ENCODE data around the gene MDM4.
"Not testable (repeated sequence)": the region's sequence is repeated elsewhere in the genome, so short reads cannot be mapped to it uniquely, and the experiment has no call there.

MDM4 gene

DNA sequence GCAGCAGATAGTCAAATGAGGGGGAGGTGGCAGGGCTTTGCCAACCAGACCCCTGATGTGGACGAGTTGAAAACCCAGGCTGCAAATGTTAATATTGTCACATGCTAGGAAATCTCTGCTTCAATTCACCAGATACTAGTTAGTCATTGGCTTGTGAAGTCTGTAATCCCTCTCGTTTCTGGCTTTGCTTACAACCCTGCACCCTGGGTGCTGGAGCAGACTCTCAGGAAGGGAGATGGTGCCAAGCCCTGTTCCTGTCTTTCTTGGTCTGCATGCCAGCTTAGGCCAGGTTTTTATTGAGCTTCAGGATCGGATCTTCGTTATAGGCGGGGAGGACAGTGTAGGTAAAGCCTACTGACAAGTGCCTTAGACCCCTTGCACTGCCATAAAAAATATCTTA lies 53.3 kb downstream of the MDM4 start:
- no CpG with 5 or more reads among the region's 5 CpGs for WGBS, 2 donors (ENCODE audit: extremely low coverage in 2 of 2, insufficient read length in 2 of 2, insufficient replicate concordance in 1 of 2)
- no peak overlapping the region for H3K9ac ChIP-seq (ENCODE audit: low read depth, low read length, poor library complexity)
- H4K91ac ChIP-seq (ENCODE audit: low read depth, low read length, poor library complexity): no peak overlapping the region
- no peak overlapping the region for H2BK12ac ChIP-seq (ENCODE audit: low read length)
- no peak overlapping the region for H2BK5ac ChIP-seq (ENCODE audit: low read length)
- no peak overlapping the region for H2BK120ac ChIP-seq (ENCODE audit: low read depth, low read length)
- H3K14ac ChIP-seq (ENCODE audit: low read length): no peak overlapping the region
- H3K4me3 ChIP-seq (ENCODE audit: low read length in 2 of 2): no peak overlapping the region
- H3K4me1 ChIP-seq (ENCODE audit: control insufficient read depth in 2 of 2, insufficient read depth in 1 of 2, low read depth in 1 of 2, low read length in 2 of 2): peaks cover 4 to 14% of the 10 kb centered on the region in 2 donors
- H4K8ac ChIP-seq (ENCODE audit: low read depth, low read length): no peak overlapping the region
- no peak overlapping the region for H3K4me2 ChIP-seq (ENCODE audit: insufficient read depth, low read length, poor library complexity, severe bottlenecking)
- no peak for DNase-seq (ENCODE audit: low spot score)
- H3K27ac ChIP-seq (replicated peaks; ENCODE audit: low read length): no peak overlapping the region
- H2AK5ac ChIP-seq (ENCODE audit: low read depth, low read length): no peak overlapping the region
- H3K9me3 ChIP-seq (replicated peaks in 1 of 2; ENCODE audit: control insufficient read depth in 2 of 2, insufficient read depth in 1 of 2, low read depth in 1 of 2, low read length in 2 of 2): no peaks in the 10 kb centered on the region
- no peak overlapping the region for H2AFZ ChIP-seq (ENCODE audit: low read length)
- H2BK15ac ChIP-seq (ENCODE audit: low read length): no peak overlapping the region
- no peaks in the 10 kb centered on the region for H3K36me3 ChIP-seq (replicated peaks in 1 of 2; ENCODE audit: control insufficient read depth in 2 of 2, insufficient read depth in 2 of 2, low read length in 2 of 2)
- H3K27me3 ChIP-seq (ENCODE audit: control insufficient read depth in 3 of 3, insufficient read depth in 3 of 3, low read depth in 1 of 3, low read length in 3 of 3): peaks cover 0 to 2% (median 0%) of the 10 kb centered on the region in 3 experiments
- H3K18ac ChIP-seq (ENCODE audit: low read length): no peak overlapping the region
- no peaks in the 10 kb centered on the region for H3K79me1 ChIP-seq (ENCODE audit: low read depth, low read length)
- no peak overlapping the region for H3K23ac ChIP-seq (ENCODE audit: low read depth, low read length, poor library complexity)
- no peak overlapping the region for H3K4ac ChIP-seq (ENCODE audit: low read length)

DNA sequence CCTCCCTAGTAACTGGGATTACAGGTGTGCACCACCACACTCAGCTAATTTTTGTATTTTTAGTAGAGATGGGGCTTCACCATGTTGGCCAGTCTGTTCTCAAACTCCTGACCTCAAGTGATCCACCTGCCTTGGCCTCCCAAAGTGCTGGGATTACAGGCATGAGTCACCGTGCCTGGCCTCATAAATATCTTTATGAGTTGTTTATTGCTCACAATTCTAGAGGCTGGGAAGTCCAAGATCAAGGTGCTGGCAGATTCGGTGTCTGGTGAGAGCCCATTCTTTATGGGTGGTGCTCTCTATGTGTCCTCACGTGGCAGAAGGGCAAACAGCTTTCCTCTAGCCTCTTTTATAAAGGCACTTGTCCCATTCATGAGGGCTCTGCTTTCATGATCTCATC lies 53.8 kb downstream of the MDM4 start:
- not testable (repeated sequence) for DNase-seq (ENCODE audit: low spot score); H3K79me1 ChIP-seq (ENCODE audit: low read depth, low read length); H3K4ac ChIP-seq (ENCODE audit: low read length); H3K9me3 ChIP-seq (replicated peaks in 1 of 2; ENCODE audit: control insufficient read depth in 2 of 2, insufficient read depth in 1 of 2, low read depth in 1 of 2, low read length in 2 of 2); H3K14ac ChIP-seq (ENCODE audit: low read length); H3K27ac ChIP-seq (replicated peaks; ENCODE audit: low read length); H3K4me2 ChIP-seq (ENCODE audit: insufficient read depth, low read length, poor library complexity, severe bottlenecking); H2AK5ac ChIP-seq (ENCODE audit: low read depth, low read length); H2AFZ ChIP-seq (ENCODE audit: low read length); H4K91ac ChIP-seq (ENCODE audit: low read depth, low read length, poor library complexity); H2BK12ac ChIP-seq (ENCODE audit: low read length); H3K9ac ChIP-seq (ENCODE audit: low read depth, low read length, poor library complexity); H2BK5ac ChIP-seq (ENCODE audit: low read length); H2BK15ac ChIP-seq (ENCODE audit: low read length); H3K23ac ChIP-seq (ENCODE audit: low read depth, low read length, poor library complexity); H2BK120ac ChIP-seq (ENCODE audit: low read depth, low read length); H3K36me3 ChIP-seq (replicated peaks in 1 of 2; ENCODE audit: control insufficient read depth in 2 of 2, insufficient read depth in 2 of 2, low read length in 2 of 2); H4K8ac ChIP-seq (ENCODE audit: low read depth, low read length); H3K27me3 ChIP-seq (ENCODE audit: control insufficient read depth in 3 of 3, insufficient read depth in 3 of 3, low read depth in 1 of 3, low read length in 3 of 3); H3K4me3 ChIP-seq (ENCODE audit: low read length in 2 of 2); H3K18ac ChIP-seq (ENCODE audit: low read length)
- WGBS, 2 donors (ENCODE audit: extremely low coverage in 2 of 2, insufficient read length in 2 of 2, insufficient replicate concordance in 1 of 2): no CpG with 5 or more reads among the region's 3 CpGs
- H3K4me1 ChIP-seq (ENCODE audit: control insufficient read depth in 2 of 2, insufficient read depth in 1 of 2, low read depth in 1 of 2, low read length in 2 of 2): peaks cover 7 to 18% of the 10 kb centered on the region in 2 donors

DNA sequence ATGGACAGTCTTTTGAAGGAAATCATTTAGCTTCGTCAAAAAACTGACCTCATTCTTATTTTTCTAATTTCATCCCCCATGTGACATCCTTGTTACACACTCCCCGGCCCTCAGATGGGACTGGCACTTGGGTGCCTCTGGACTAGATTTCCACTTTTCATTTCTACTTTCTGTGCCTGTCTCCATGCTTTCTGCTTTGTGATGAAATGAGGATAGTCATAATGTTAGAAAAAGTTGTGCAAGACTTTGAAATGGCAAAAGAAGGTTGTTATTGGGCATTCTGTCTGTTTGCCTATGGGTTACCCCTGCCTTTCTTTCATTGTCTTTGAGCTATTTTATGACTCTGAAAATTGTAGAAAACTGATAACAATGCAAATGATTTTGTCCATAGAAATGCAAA lies 54.9 kb downstream of the MDM4 start:
- no peak overlapping the region for H2BK12ac ChIP-seq (ENCODE audit: low read length)
- no peak overlapping the region for H2BK5ac ChIP-seq (ENCODE audit: low read length)
- no peaks in the 10 kb centered on the region for H3K79me1 ChIP-seq (ENCODE audit: low read depth, low read length)
- H4K8ac ChIP-seq (ENCODE audit: low read depth, low read length): no peak overlapping the region
- H4K91ac ChIP-seq (ENCODE audit: low read depth, low read length, poor library complexity): no peak overlapping the region
- peaks cover 6 to 23% of the 10 kb centered on the region in 2 donors for H3K4me1 ChIP-seq (ENCODE audit: control insufficient read depth in 2 of 2, insufficient read depth in 1 of 2, low read depth in 1 of 2, low read length in 2 of 2)
- H2AFZ ChIP-seq (ENCODE audit: low read length): no peak overlapping the region
- no peak overlapping the region for H3K18ac ChIP-seq (ENCODE audit: low read length)
- no peak overlapping the region for H3K9ac ChIP-seq (ENCODE audit: low read depth, low read length, poor library complexity)
- no peaks in the 10 kb centered on the region for H3K36me3 ChIP-seq (replicated peaks in 1 of 2; ENCODE audit: control insufficient read depth in 2 of 2, insufficient read depth in 2 of 2, low read length in 2 of 2)
- no peak overlapping the region for H2BK15ac ChIP-seq (ENCODE audit: low read length)
- H3K4me3 ChIP-seq (ENCODE audit: low read length in 2 of 2): no peak overlapping the region
- no peak overlapping the region for H2BK120ac ChIP-seq (ENCODE audit: low read depth, low read length)
- H3K14ac ChIP-seq (ENCODE audit: low read length): no peak overlapping the region
- peaks cover 3% of the 10 kb centered on the region in 2 donors for H3K9me3 ChIP-seq (replicated peaks in 1 of 2; ENCODE audit: control insufficient read depth in 2 of 2, insufficient read depth in 1 of 2, low read depth in 1 of 2, low read length in 2 of 2)
- no CpG with 5 or more reads among the region's 2 CpGs for WGBS, 2 donors (ENCODE audit: extremely low coverage in 2 of 2, insufficient read length in 2 of 2, insufficient replicate concordance in 1 of 2)
- peaks cover 0 to 2% (median 0%) of the 10 kb centered on the region in 3 experiments for H3K27me3 ChIP-seq (ENCODE audit: control insufficient read depth in 3 of 3, insufficient read depth in 3 of 3, low read depth in 1 of 3, low read length in 3 of 3)
- H3K4ac ChIP-seq (ENCODE audit: low read length): no peak overlapping the region
- no peak overlapping the region for H3K4me2 ChIP-seq (ENCODE audit: insufficient read depth, low read length, poor library complexity, severe bottlenecking)
- no peak overlapping the region for H3K23ac ChIP-seq (ENCODE audit: low read depth, low read length, poor library complexity)
- no peak overlapping the region for H3K27ac ChIP-seq (replicated peaks; ENCODE audit: low read length)
- no peak for DNase-seq (ENCODE audit: low spot score)
- no peak overlapping the region for H2AK5ac ChIP-seq (ENCODE audit: low read depth, low read length)

DNA sequence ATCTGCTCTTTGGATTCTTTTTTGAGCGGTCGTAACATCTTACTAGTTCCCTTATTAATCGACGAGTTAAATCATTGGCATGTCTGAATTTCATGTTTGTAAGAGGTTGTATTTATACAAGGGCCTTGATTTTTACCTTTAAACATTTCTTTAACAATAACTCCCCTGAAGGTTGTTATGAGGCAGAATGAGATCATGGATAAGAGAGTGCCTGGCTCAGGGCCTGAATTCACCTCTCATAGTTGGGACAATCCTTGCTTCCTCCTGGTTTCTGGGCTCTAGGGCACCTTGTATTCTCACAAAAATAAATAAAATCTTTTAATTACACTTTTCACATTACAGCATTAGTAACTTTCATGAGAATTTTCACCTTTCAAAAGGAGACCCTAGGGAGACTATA lies 55.4 kb downstream of the MDM4 start:
- no peak overlapping the region for H3K23ac ChIP-seq (ENCODE audit: low read depth, low read length, poor library complexity)
- H4K8ac ChIP-seq (ENCODE audit: low read depth, low read length): no peak overlapping the region
- H2BK12ac ChIP-seq (ENCODE audit: low read length): no peak overlapping the region
- no peak for DNase-seq (ENCODE audit: low spot score)
- H2BK5ac ChIP-seq (ENCODE audit: low read length): no peak overlapping the region
- no peak overlapping the region for H3K4ac ChIP-seq (ENCODE audit: low read length)
- no peak overlapping the region for H2BK120ac ChIP-seq (ENCODE audit: low read depth, low read length)
- H2AFZ ChIP-seq (ENCODE audit: low read length): no peak overlapping the region
- no peak overlapping the region for H2AK5ac ChIP-seq (ENCODE audit: low read depth, low read length)
- no peak overlapping the region for H3K27ac ChIP-seq (replicated peaks; ENCODE audit: low read length)
- no peaks in the 10 kb centered on the region for H3K79me1 ChIP-seq (ENCODE audit: low read depth, low read length)
- no peak overlapping the region for H3K18ac ChIP-seq (ENCODE audit: low read length)
- no peak overlapping the region for H4K91ac ChIP-seq (ENCODE audit: low read depth, low read length, poor library complexity)
- no peak overlapping the region for H3K4me3 ChIP-seq (ENCODE audit: low read length in 2 of 2)
- H2BK15ac ChIP-seq (ENCODE audit: low read length): no peak overlapping the region
- WGBS, 2 donors (ENCODE audit: extremely low coverage in 2 of 2, insufficient read length in 2 of 2, insufficient replicate concordance in 1 of 2): no CpG with 5 or more reads among the region's 4 CpGs
- peaks cover 3% of the 10 kb centered on the region in 2 donors for H3K9me3 ChIP-seq (replicated peaks in 1 of 2; ENCODE audit: control insufficient read depth in 2 of 2, insufficient read depth in 1 of 2, low read depth in 1 of 2, low read length in 2 of 2)
- H3K4me1 ChIP-seq (ENCODE audit: control insufficient read depth in 2 of 2, insufficient read depth in 1 of 2, low read depth in 1 of 2, low read length in 2 of 2): peaks cover 8 to 27% of the 10 kb centered on the region in 2 donors
- H3K14ac ChIP-seq (ENCODE audit: low read length): no peak overlapping the region
- H3K27me3 ChIP-seq (ENCODE audit: control insufficient read depth in 3 of 3, insufficient read depth in 3 of 3, low read depth in 1 of 3, low read length in 3 of 3): peaks cover 0 to 2% (median 0%) of the 10 kb centered on the region in 3 experiments
- no peaks in the 10 kb centered on the region for H3K36me3 ChIP-seq (replicated peaks in 1 of 2; ENCODE audit: control insufficient read depth in 2 of 2, insufficient read depth in 2 of 2, low read length in 2 of 2)
- H3K4me2 ChIP-seq (ENCODE audit: insufficient read depth, low read length, poor library complexity, severe bottlenecking): no peak overlapping the region
- no peak overlapping the region for H3K9ac ChIP-seq (ENCODE audit: low read depth, low read length, poor library complexity)
